Glutamatergic neuron (in vitro differentiated cells): ENCODE measurements around the gene RPIA. TPM values are rescaled to one million over a fixed set of nuclear protein-coding genes. Genes with fewer than 3 reads are reported as not detected.
"Not testable (repeated sequence)": the region's sequence is repeated elsewhere in the genome, so short reads cannot be mapped to it uniquely, and the experiment has no call there.

Source experiments
- DNase-seq: peaks from one replicate; pipeline ENCODE4 v3.0.0; 2022
- H3K27ac Mint-ChIP-seq: one replicate; pipeline ENCODE4 v1.8.0; 2020; ENCODE audit warnings: mild to moderate bottlenecking, mixed read lengths, inconsistent platforms; ENCODE audit not compliant: unreplicated experiment
- H3K27me3 Mint-ChIP-seq: one replicate; pipeline ENCODE4 v1.8.0; 2020; ENCODE audit warnings: mild to moderate bottlenecking, moderate library complexity, mixed read lengths, inconsistent platforms; ENCODE audit not compliant: unreplicated experiment
- H3K36me3 Mint-ChIP-seq: one replicate; pipeline ENCODE4 v1.8.0; 2020; ENCODE audit warnings: mild to moderate bottlenecking, mixed read lengths, inconsistent platforms; ENCODE audit not compliant: unreplicated experiment
- H3K4me1 Mint-ChIP-seq: one replicate; pipeline ENCODE4 v1.8.0; 2020; ENCODE audit warnings: mild to moderate bottlenecking, low read depth, mixed read lengths, inconsistent platforms; ENCODE audit not compliant: unreplicated experiment
- H3K4me3 Mint-ChIP-seq: one replicate; pipeline ENCODE4 v1.8.0; 2020; ENCODE audit warnings: mild to moderate bottlenecking, mixed read lengths, inconsistent platforms; ENCODE audit not compliant: unreplicated experiment
- H3K9me3 Mint-ChIP-seq: one replicate; pipeline ENCODE4 v1.8.0; 2020; ENCODE audit warnings: mild to moderate bottlenecking, moderate library complexity, mixed read lengths, inconsistent platforms; ENCODE audit not compliant: unreplicated experiment
- total RNA-seq: library from RNA; stranded (reverse); fragmentation: NEBNext Ultra II Directional; extraction: Animal tissue kit (Norgen Biotek cat#: 25700); gene quantifications from one replicate; pipeline ENCODE4 v1.2.1, GENCODE V29; 2021; ENCODE audit not compliant: unreplicated experiment
- TF ChIP-seq, protein P1 (sequence below): fragments of 200-600 bp; sonication (generic); IDR thresholded peaks from one replicate; pipeline ENCODE4 v1.5.0; 2021; ENCODE audit not compliant: partially characterized antibody, unreplicated experiment

The RPIA gene
- total RNA-seq, 1 donor from 2014 or later, result 8.1 TPM

DNA sequence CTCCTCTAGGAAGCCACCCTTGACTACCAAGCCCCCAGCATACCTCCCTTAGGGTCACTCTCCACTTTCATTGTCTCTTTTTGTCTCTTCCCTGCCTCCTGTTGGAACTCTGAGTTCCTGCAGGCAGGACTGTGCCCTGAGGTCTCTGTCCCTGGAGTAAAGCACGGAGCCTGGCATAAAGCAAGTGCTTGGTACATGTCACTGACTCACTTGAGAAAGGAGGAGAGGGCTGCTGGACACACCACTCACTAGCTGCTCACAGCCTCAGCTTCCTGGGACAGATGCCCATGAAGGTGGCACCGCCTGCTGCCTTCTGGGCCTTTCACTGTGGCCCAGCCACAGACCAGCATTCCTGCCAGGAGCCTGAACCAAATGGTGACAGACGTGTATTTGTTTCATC, 64.4 kb downstream of the RPIA start:
- H3K36me3 Mint-ChIP-seq, result peaks cover 20% of the 10 kb centered on the region
- TF ChIP-seq, protein P1, sequence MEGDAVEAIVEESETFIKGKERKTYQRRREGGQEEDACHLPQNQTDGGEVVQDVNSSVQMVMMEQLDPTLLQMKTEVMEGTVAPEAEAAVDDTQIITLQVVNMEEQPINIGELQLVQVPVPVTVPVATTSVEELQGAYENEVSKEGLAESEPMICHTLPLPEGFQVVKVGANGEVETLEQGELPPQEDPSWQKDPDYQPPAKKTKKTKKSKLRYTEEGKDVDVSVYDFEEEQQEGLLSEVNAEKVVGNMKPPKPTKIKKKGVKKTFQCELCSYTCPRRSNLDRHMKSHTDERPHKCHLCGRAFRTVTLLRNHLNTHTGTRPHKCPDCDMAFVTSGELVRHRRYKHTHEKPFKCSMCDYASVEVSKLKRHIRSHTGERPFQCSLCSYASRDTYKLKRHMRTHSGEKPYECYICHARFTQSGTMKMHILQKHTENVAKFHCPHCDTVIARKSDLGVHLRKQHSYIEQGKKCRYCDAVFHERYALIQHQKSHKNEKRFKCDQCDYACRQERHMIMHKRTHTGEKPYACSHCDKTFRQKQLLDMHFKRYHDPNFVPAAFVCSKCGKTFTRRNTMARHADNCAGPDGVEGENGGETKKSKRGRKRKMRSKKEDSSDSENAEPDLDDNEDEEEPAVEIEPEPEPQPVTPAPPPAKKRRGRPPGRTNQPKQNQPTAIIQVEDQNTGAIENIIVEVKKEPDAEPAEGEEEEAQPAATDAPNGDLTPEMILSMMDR, result no peak
- no peak for DNase-seq
- H3K4me3 Mint-ChIP-seq, result no peak overlapping the region
- H3K9me3 Mint-ChIP-seq, result peaks cover 8% of the 10 kb centered on the region
- H3K4me1 Mint-ChIP-seq, result no peaks in the 10 kb centered on the region
- no peaks in the 10 kb centered on the region for H3K27me3 Mint-ChIP-seq
- no peak overlapping the region for H3K27ac Mint-ChIP-seq

DNA sequence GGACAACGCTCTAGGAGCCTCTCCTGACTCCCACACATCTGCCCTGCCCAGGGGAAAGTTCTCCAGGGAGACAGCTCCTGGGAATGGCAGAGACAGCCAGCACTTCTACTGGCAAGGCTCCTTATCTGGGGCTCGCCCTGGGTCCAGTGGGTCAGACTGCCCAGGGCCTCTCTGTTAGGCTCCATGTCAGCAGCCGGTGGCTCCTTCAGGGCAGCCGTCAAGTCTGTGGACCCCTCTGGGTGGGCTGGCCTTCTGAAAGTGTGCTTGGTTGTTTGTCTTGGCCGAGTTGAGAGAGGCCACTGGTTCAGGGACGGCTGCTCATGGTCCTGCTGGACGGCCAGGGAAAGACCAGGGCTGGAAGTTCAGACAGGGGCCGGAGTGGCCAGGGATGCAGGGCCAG, 65.6 kb downstream of the RPIA start:
- Mint-ChIP-seq H3K27me3 (no peaks in the 10 kb centered on the region), H3K27ac (no peak overlapping the region), H3K36me3 (peaks cover 20% of the 10 kb centered on the region), H3K4me1 (no peaks in the 10 kb centered on the region), H3K4me3 (no peak overlapping the region), H3K9me3 (peaks cover 8% of the 10 kb centered on the region)
- TF ChIP-seq, protein P1, result no peak
- no peak for DNase-seq

GRCh38 chr2:88758702-88759101, 67.2 kb downstream of the RPIA start:
- Mint-ChIP-seq H3K9me3 (peaks cover 11% of the 10 kb centered on the region), H3K36me3 (peaks cover 20% of the 10 kb centered on the region)
- not testable (repeated sequence) for H3K27me3 Mint-ChIP-seq, H3K4me3 Mint-ChIP-seq, H3K4me1 Mint-ChIP-seq, H3K27ac Mint-ChIP-seq, DNase-seq

DNA sequence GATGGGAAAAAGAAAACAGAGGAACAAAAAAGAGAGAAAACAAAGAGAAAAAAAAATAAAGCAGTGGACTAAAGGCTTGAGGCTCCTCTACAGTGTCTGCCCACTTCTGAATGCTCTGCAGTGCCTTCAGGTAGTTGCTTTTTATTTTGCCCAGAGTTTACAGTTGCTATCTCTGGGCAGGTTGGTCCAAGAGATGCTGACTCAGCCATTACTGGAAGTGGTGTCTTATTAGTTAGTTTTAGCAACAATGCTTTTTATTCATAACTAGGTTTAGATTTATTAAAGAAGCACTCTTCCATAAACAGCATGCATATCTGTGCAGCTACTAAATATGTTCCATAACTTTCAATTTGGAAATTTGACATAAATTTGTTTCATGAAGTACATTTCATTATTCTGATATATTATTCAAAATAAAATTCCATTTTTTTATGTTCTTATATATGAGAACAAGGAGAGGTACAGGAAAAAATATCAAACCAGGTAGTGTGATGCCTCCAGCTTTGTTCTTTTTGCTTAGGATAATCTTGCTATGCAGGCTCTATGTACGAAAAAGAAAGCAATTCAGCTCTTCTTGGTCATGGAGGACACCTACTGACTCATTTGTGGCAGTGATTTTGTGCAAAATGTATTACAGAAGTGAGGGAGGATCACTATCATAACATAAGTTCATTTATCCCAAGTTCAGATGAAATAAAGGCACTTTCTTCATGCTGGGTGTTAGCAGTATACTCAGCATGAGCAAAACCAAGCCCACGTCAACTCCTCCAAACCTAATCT, 69.5 kb downstream of the RPIA start:
- Mint-ChIP-seq H3K36me3 (peaks cover 20% of the 10 kb centered on the region), H3K27me3 (peaks cover 6% of the 10 kb centered on the region), H3K4me1 (no peaks in the 10 kb centered on the region), H3K27ac (no peak overlapping the region), H3K4me3 (no peak overlapping the region), H3K9me3 (peaks cover 7% of the 10 kb centered on the region)
- TF ChIP-seq, protein P1, result no peak
- DNase-seq, result no peak

GRCh38 chr2:88764141-88764849, 72.8 kb downstream of the RPIA start:
- no peak overlapping the region for H3K27ac Mint-ChIP-seq
- peaks cover 6% of the 10 kb centered on the region for H3K27me3 Mint-ChIP-seq
- H3K4me3 Mint-ChIP-seq, result no peak overlapping the region
- DNase-seq, result no peak
- TF ChIP-seq, protein P1, result no peak
- H3K4me1 Mint-ChIP-seq, result no peaks in the 10 kb centered on the region
- H3K9me3 Mint-ChIP-seq, result peaks cover 3% of the 10 kb centered on the region
- peaks cover 7% of the 10 kb centered on the region for H3K36me3 Mint-ChIP-seq
